AG04449 (cell line): Measurements from ENCODE around the gene NSUN6.

Experiments used
- CTCF ChIA-PET: fragments of 350-600 bp; formaldehyde crosslinking; extraction: SDS; loops from one replicate; lab custom pipeline; 2021; ENCODE audit warnings: antibody characterized with exemption; lab: Yijun Ruan, JAX
- POLR2A ChIA-PET: fragments of 400-600, 350-600 bp; formaldehyde crosslinking; extraction: SDS; loops from one replicate; lab custom pipeline; 2020; ENCODE audit warnings: antibody characterized with exemption, inconsistent platforms; lab: Yijun Ruan, JAX
- DNase-seq: peaks from one replicate; pipeline ENCODE4 v3.0.0-alpha.2; 2010; ENCODE audit warnings: low read depth, low spot score
- H3K4me3 ChIP-seq: 2 replicates; pipeline ENCODE4 v1.5.1; 2011; ENCODE audit warnings: low read depth, mild to moderate bottlenecking, control low read depth, low read length
- TF ChIP-seq, protein P1 (sequence below): IDR thresholded peaks from one replicate; pipeline ENCODE4 v1.5.1; 2011; ENCODE audit warnings: mild to moderate bottlenecking, moderate library complexity, low read length, control low read depth, inconsistent platforms; ENCODE audit not compliant: insufficient read depth; ENCODE audit errors: missing control alignments

The NSUN6 gene

DNA sequence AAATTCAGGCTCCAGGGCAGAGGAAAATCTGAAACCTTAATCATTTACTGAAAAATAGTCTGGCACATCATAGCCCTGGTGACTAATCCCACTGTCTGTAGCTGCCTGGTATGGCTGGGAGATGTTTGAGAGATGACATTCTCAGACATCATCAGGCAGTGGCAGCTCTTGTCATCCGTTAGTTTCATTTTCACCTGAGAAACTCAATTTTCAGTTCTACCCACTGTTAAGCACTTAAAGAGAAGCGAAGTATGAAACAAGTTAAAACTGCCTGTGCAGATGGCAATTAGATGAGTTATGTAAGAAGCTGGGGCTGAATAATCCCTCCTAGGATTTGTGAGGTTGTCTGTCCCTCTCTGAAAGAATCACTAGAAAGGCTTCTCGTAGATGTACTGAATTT, 150.2 kb downstream of the NSUN6 start:
- CTCF ChIA-PET: no interaction called here
- no peak overlapping the region for H3K4me3 ChIP-seq
- TF ChIP-seq, protein P1, sequence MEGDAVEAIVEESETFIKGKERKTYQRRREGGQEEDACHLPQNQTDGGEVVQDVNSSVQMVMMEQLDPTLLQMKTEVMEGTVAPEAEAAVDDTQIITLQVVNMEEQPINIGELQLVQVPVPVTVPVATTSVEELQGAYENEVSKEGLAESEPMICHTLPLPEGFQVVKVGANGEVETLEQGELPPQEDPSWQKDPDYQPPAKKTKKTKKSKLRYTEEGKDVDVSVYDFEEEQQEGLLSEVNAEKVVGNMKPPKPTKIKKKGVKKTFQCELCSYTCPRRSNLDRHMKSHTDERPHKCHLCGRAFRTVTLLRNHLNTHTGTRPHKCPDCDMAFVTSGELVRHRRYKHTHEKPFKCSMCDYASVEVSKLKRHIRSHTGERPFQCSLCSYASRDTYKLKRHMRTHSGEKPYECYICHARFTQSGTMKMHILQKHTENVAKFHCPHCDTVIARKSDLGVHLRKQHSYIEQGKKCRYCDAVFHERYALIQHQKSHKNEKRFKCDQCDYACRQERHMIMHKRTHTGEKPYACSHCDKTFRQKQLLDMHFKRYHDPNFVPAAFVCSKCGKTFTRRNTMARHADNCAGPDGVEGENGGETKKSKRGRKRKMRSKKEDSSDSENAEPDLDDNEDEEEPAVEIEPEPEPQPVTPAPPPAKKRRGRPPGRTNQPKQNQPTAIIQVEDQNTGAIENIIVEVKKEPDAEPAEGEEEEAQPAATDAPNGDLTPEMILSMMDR: no peak
- POLR2A ChIA-PET: no interaction called here
- no peak for DNase-seq

DNA sequence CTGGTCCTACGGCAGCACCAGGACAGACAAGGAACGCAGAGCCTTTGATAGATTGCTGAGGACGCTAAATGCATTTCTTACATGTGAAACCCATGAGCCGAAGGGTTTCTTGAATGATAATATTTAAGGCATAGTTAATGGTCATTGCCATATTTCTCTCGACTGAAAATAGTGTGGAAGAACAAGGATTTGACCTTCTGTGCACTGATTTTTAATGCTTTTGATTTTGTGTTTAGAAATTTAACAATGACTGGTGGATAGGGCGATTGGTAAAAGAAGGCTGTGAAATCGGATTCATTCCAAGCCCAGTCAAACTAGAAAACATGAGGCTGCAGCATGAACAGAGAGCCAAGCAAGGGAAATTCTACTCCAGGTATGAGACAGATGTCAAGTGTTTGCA, 150.8 kb downstream of the NSUN6 start:
- TF ChIP-seq, protein P1: no peak
- ChIA-PET CTCF (no interaction called here), POLR2A (no interaction called here)
- no peak overlapping the region for H3K4me3 ChIP-seq
- no peak for DNase-seq

GRCh38 chr10:18498998-18499397, 152.4 kb downstream of the NSUN6 start:
- no peak for DNase-seq
- no peak overlapping the region for H3K4me3 ChIP-seq
- TF ChIP-seq, protein P1: no peak
- CTCF ChIA-PET: no interaction called here
- POLR2A ChIA-PET: no interaction called here

DNA sequence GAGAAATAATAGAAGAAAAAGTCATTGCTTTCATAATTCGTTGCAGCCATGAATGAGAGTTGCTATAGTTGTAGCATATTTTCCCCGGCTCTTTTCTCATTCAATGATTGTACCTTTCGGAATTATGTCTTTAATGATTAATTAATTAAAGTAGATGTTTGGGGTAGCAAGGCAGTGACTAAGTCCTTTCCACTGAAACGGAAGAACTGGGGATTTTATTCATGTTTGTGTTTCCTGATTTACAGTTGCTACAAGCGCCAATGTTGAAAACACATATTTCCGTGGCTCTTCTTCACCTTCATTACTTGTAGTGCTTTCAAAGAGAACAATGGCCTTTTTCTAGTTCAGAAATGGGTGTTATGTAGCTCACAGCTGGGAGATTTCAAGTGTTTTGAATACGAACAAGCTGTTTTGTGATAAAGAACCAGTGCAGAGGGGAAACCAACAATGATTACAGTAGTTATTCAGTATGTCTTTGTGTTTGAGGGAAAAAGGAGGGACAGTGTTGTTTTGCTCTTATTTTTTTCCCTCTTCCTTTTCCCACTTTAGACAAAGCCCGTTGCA, 153.5 kb downstream of the NSUN6 start:
- CTCF ChIA-PET: no interaction called here
- TF ChIP-seq, protein P1: no peak
- H3K4me3 ChIP-seq: no peak overlapping the region
- POLR2A ChIA-PET: no interaction called here
- DNase-seq: no peak
